Liver (tissue), 9 donors: ENCODE measurements around the gene MN1. TPM values are rescaled to one million over a fixed set of nuclear protein-coding genes. Genes with fewer than 3 reads are reported as not detected.

Experiments
- DNase-seq: peaks from one replicate; pipeline ENCODE4 v3.0.0-alpha.2; 2017; ENCODE audit warnings: low spot score
- H3K27ac ChIP-seq, 2 donors: one replicate each; pipeline ENCODE4 v1.7.0; 2013; ENCODE audit warnings: inconsistent platforms in 2 of 2, low read length in 2 of 2, control low read depth in 1 of 2, low read depth in 1 of 2, mild to moderate bottlenecking in 1 of 2
- H3K27me3 ChIP-seq, 4 donors: one replicate each; pipeline versions ENCODE4 v1.6.1 to v1.7.0; 2013; ENCODE audit warnings: low read length in 3 of 4, inconsistent platforms in 1 of 4, mild to moderate bottlenecking in 1 of 4, moderate library complexity in 1 of 4; ENCODE audit not compliant: control insufficient read depth in 4 of 4, insufficient read depth in 4 of 4
- H3K36me3 ChIP-seq, 4 donors: one replicate each; pipeline versions ENCODE4 v1.6.1 to v1.7.0; 2013; ENCODE audit warnings: low read length in 3 of 4, mild to moderate bottlenecking in 3 of 4, low read depth in 1 of 4, moderate library complexity in 1 of 4; ENCODE audit not compliant: control insufficient read depth in 4 of 4, insufficient read depth in 3 of 4
- H3K4me1 ChIP-seq, 4 donors: one replicate each; pipeline versions ENCODE4 v1.6.1 to v1.7.0; 2013; ENCODE audit warnings: low read length in 3 of 4, mild to moderate bottlenecking in 3 of 4, moderate library complexity in 1 of 4; ENCODE audit not compliant: control insufficient read depth in 4 of 4, insufficient read depth in 4 of 4
- H3K4me3 ChIP-seq, 3 donors: one replicate each; pipeline versions ENCODE4 v1.6.1 to v1.7.0; 2013; ENCODE audit warnings: low read length in 3 of 3, control low read depth in 1 of 3, low read depth in 1 of 3, mild to moderate bottlenecking in 1 of 3
- H3K9ac ChIP-seq, 2 donors: one replicate each; pipeline ENCODE4 v1.7.0; 2013; ENCODE audit warnings: low read length in 2 of 2, mild to moderate bottlenecking in 2 of 2, moderate library complexity in 2 of 2, control low read depth in 1 of 2, low read depth in 1 of 2
- H3K9me3 ChIP-seq, 4 donors: one replicate each; pipeline versions ENCODE4 v1.6.1 to v1.7.0; 2013; ENCODE audit warnings: low read length in 3 of 4; ENCODE audit not compliant: control insufficient read depth in 4 of 4
- CTCF ChIP-seq: fragments of 150-350 bp; IDR thresholded peaks from 2 replicates; pipeline ENCODE4 v1.5.1; 2017; ENCODE audit warnings: improper control_type of control experiment, low read depth, low read length; ENCODE audit not compliant: missing input control
- EGR1 ChIP-seq, 2 donors: IDR thresholded peaks; 2 replicates each; pipeline ENCODE4 v1.6.1; 2016 to 2018; ENCODE audit warnings: antibody characterized with exemption in 2 of 2, low read depth in 2 of 2
- FOXA1 ChIP-seq: IDR thresholded peaks from 2 replicates; pipeline ENCODE4 v1.6.1; 2016; ENCODE audit warnings: antibody characterized with exemption
- FOXA2 ChIP-seq: IDR thresholded peaks from 2 replicates; pipeline ENCODE4 v1.6.1; 2016; ENCODE audit warnings: antibody characterized with exemption
- GABPA ChIP-seq, 2 donors: IDR thresholded peaks in 1 of 2; conservative IDR thresholded peaks in 1 of 2; 2 replicates each; pipeline ENCODE4 v1.6.1; 2016; ENCODE audit warnings: antibody characterized with exemption in 2 of 2, mild to moderate bottlenecking in 1 of 2, moderate library complexity in 1 of 2
- HNF4A ChIP-seq, 2 donors: conservative IDR thresholded peaks; 2 replicates each; pipeline ENCODE4 v1.6.1; 2016; ENCODE audit warnings: antibody characterized with exemption in 2 of 2, mild to moderate bottlenecking in 2 of 2
- HNF4G ChIP-seq: IDR thresholded peaks from 2 replicates; pipeline ENCODE4 v1.6.1; 2016; ENCODE audit warnings: antibody characterized with exemption
- JUND ChIP-seq, 2 donors: IDR thresholded peaks; 2 replicates each; pipeline ENCODE4 v1.6.1; 2016; ENCODE audit warnings: antibody characterized with exemption in 2 of 2
- MAX ChIP-seq: IDR thresholded peaks from 2 replicates; pipeline ENCODE4 v1.6.1; 2016; ENCODE audit warnings: antibody characterized with exemption
- NR2F2 ChIP-seq: IDR thresholded peaks from 2 replicates; pipeline ENCODE4 v1.6.1; 2016; ENCODE audit warnings: antibody characterized with exemption
- RAD21 ChIP-seq, 2 donors: IDR thresholded peaks; 2 replicates each; pipeline ENCODE4 v1.6.1; 2016; ENCODE audit warnings: antibody characterized with exemption in 2 of 2, mild to moderate bottlenecking in 2 of 2
- REST ChIP-seq: IDR thresholded peaks from 2 replicates; pipeline ENCODE4 v1.6.1; 2016; ENCODE audit warnings: antibody characterized with exemption, mild to moderate bottlenecking
- RXRA ChIP-seq, 2 donors: IDR thresholded peaks; 2 replicates each; pipeline ENCODE4 v1.6.1; 2017 to 2018; ENCODE audit warnings: antibody characterized with exemption in 2 of 2, mild to moderate bottlenecking in 1 of 2
- SP1 ChIP-seq: IDR thresholded peaks from 2 replicates; pipeline ENCODE4 v1.6.1; 2018; ENCODE audit warnings: antibody characterized with exemption, mild to moderate bottlenecking
- TAF1 ChIP-seq: conservative IDR thresholded peaks from 2 replicates; pipeline ENCODE4 v1.6.1; 2016; ENCODE audit warnings: antibody characterized with exemption, mild to moderate bottlenecking
- YY1 ChIP-seq: IDR thresholded peaks from 2 replicates; pipeline ENCODE4 v1.6.1; 2016; ENCODE audit warnings: antibody characterized with exemption, mild to moderate bottlenecking
- WGBS: extraction: QIAGEN DNeasy Blood & Tissue Kit; methylation state at CpG from one replicate; pipeline ENCODE4 v1.1.7; 2013; 5-methylcytosine and 5-hydroxymethylcytosine counted together
- polyA plus RNA-seq, 2 donors: library from polyadenylated mRNA; stranded (reverse) in 1 of 2; unstranded in 1 of 2; fragments of 200-250 nt in 1 of 2; fragments of >200 nt in 1 of 2; fragmentation: Nextera tagmentation in 1 of 2; extraction: Ambion mirVana in 1 of 2; gene quantifications; one replicate each; pipeline versions ENCODE4 v1.2.1 to v1.2.3, GENCODE V29; 2013 to 2015
- total RNA-seq, 2 donors: library from RNA; depleted of rRNA; stranded (reverse); fragments of >200 nt; gene quantifications; one replicate each; pipeline ENCODE4 v1.2.3, GENCODE V29; 2014
- donor health status: healthy.
- donor health status: healthy.
- donor health status: healthy.
- donor health status: healthy.
- donor health status: healthy.

MN1 gene
- total and polyA plus RNA-seq, 4 donors, result 0.10 to 0.33 (median 0.21) TPM

- TF ChIP-seq TAF1 (no peak), RAD21 (IDR thresholded peaks at IDR 0.05) (peak in 1 of 2 donors; percentile 8)
- Histone ChIP-seq H3K4me1 (peaks cover 21 to 51% (median 24%) of the 10 kb centered on the region in 4 donors), H3K27me3 (peaks cover 0 to 5% (median 0%) of the 10 kb centered on the region in 4 donors), H3K9ac (no peak overlapping the region), H3K36me3 (no peaks in the 10 kb centered on the region), H3K27ac (no peak overlapping the region), H3K4me3 (peak overlapping the region in 1 of 3 donors; percentile 75), H3K9me3 (no peaks in the 10 kb centered on the region)
- 11% methylated on average over 40 of the region's 40 CpGs for WGBS
- no peak for DNase-seq
These were observed 1.7 kb downstream of the MN1 start for GRCh38 chr22:27799827-27800249.

- H3K27me3 ChIP-seq, result peaks cover 0 to 5% (median 0%) of the 10 kb centered on the region in 4 donors
- H3K27ac ChIP-seq, result no peak overlapping the region
These were observed 2.3 kb downstream of the MN1 start for GRCh38 chr22:27799015-27799826.

More at GRCh38 chr22:27799015-27799826, 2.3 kb downstream of the MN1 start:
- Histone ChIP-seq H3K36me3 (no peaks in the 10 kb centered on the region), H3K4me3 (peak overlapping the region in 1 of 3 donors; percentile 75), H3K4me1 (peaks cover 19 to 47% (median 21%) of the 10 kb centered on the region in 4 donors), H3K9ac (no peak overlapping the region), H3K9me3 (no peaks in the 10 kb centered on the region)
- TF ChIP-seq JUND (IDR thresholded peaks at IDR 0.05) (no peak), REST (no peak), CTCF (no peak), EGR1 (IDR thresholded peaks at IDR 0.05; ENCODE audit: low read depth in 2 of 2) (no peak), SP1 (no peak), NR2F2 (no peak), MAX (no peak), TAF1 (no peak), FOXA2 (no peak), GABPA (IDR thresholded peaks at IDR 0.05 in 1 of 2, conservative IDR thresholded peaks at IDR 0.05 in 1 of 2) (no peak), FOXA1 (no peak), HNF4A (conservative IDR thresholded peaks at IDR 0.05) (no peak), YY1 (no peak), RAD21 (IDR thresholded peaks at IDR 0.05) (no peak), HNF4G (no peak), RXRA (IDR thresholded peaks at IDR 0.05) (no peak)
- 24% methylated on average over 62 of the region's 62 CpGs for WGBS
- DNase-seq, result no peak
